HG03025 (cell line): ENCODE data around the gene CCDC12.
"Not testable (repeated sequence)": the region's sequence is repeated elsewhere in the genome, so short reads cannot be mapped to it uniquely, and the experiment has no call there.

Experiments
- ATAC-seq: cut with Tn5 transposase; IDR thresholded peaks from one replicate; pipeline ENCODE4 v1.9.1; 2021; ENCODE audit warnings: mild to moderate bottlenecking, moderate library complexity; ENCODE audit not compliant: unreplicated experiment, low FRiP score

Gene CCDC12

DNA sequence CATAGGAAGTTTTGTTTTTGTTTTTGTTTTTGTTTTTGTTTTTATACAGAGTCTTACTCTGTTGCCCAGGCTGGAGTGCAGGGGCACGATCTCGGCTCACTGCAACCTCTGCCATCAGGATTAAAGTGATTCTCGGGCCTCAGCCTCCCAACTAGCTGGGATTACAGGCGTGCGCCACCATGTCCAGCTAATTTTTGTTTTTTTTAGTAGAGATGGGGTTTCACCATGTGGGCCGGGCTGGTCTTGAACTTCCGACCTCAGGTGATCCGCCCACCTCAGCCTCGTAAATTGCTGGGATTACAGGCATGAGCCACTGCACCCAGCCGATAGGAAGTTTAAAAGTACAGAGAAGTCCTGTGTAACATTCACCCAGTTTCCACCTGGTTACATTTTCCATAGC is 65.6 kb downstream of the CCDC12 start:
- not testable (repeated sequence) for ATAC-seq

GRCh38 chr3:46910166-46910760 is 66.3 kb downstream of the CCDC12 start:
- no peak for ATAC-seq

GRCh38 chr3:46909535-46910161 is 66.9 kb downstream of the CCDC12 start:
- no peak for ATAC-seq

DNA sequence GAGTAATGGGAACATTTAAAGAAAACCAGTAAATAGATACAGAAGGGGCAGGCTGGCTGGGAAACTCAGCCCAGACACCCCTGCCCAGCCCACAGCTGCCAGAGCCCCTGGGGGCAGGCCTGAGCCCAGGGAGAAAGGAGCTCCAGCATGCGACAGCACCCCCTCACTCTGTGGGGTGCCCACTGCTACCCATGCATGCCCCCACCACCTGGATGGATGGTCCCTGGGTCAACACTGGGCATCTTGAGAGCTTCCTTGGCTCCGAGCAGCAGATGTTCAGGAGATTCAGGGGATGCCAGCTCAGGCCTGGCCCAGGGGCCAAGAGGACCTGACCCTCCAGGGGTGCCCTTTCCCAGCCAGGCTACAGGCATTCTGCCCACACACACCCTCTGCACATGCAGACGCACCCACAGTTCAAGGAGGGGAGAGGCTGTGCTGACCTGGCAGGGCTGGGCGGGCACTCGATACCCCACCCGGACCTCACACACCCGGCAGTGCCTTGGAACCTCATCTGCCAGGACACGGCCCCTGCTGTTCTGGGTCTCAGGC is 67.5 kb downstream of the CCDC12 start:
- no peak for ATAC-seq

- ATAC-seq: no peak
These were observed 68.1 kb downstream of the CCDC12 start for GRCh38 chr3:46908294-46908985.

DNA sequence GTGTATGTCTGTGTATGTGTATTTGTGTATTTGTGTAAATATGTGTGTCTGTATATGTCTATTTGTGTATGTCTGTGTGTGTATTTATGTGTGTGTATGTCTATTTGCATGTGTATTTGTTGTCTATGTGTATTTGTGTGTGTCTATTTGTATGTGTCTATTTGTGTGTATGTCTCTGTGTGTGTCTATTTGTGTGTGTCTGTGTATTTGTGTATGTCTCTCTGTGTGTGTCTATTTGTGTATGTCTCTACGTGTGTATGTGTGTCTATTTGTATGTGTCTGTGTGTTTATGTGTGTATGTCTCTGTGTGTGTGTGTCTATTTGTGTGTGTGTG is 68.6 kb downstream of the CCDC12 start:
- ATAC-seq: no peak

- ATAC-seq: no peak
These were observed 69.3 kb downstream of the CCDC12 start for GRCh38 chr3:46907271-46907670.

DNA sequence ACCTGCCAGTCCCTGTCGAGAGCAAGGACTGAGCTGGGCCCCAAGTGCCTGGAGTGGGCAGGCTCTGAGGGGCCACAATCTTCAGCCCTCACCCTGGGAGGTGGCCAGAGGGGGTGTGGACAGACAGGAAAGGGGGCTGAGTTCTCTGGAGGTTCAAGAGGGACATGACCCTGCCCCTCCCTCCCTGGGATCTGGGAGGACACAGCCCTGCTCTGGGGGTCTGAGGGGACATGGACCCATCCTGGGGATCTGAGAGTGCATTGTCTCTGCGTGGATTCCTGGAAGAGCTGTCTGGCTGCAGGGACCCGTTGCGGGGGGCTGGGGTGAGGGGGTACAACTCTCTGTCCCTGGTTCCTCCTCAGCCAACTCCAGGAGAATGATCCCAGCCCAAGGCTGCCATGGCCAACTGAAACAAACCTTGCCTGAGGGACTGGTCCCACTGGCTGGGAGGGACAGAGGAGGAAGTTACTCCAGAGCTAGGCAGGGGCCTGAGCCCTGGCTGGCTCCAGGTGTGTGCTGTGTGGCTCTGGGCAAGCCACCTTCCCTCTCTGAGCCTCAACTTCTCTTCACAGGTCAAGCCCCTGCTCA is 70.0 kb downstream of the CCDC12 start:
- no peak for ATAC-seq

DNA sequence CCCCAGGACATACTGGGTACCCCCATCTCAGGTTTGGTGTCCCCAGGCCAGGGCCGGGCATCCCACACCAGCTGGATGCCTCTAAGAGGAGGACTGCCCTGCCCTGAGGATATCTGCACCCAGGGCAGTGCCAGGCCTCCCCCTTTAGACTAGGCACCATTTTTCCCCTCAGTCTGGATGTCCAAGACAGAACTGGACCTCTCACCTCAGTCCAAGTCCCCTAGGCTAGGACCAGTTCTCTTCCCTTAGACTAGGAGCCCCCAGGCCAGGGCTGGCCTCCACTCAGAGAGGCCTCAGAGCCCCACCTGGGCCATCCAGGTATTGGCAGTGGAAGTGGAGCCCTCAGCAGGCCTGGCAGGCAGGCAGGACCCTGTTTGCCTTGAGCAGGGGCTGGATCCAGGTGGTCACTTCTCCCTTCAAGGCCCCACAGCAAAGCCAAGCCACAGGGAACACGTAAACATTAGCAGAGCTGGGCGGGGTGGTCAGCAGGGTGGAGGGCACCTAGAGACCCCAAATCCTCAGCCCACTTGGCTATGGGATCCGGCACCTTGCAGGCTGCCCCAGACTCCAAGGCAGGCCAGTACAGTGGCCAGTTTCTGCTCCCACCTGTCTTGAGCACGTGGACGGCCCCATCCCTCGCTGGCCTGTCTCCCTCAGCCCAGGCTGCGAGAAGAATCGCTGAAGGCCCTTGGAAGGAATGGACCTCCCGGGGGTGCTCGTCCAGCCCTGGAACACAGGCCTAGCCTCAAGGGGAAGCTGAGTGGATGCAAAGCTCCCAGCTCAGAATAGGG is 70.7 kb downstream of the CCDC12 start:
- no peak for ATAC-seq

DNA sequence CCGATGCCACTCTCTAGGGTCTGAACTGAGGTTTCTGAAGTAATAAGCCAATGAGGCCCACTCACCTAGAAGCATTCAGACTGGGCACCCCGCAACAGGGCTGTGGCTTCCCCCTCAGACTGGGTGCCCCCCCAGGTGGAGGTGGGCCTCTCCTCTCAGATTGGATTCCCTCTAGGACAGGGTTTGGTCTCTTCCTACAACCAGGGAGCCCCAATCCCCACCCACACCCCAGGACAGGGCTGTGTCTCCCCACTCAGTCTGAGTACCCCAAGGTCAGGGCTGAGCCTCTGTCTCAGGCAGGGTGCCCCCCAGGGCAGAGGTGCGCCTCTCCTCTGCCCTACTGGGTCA is 71.4 kb downstream of the CCDC12 start:
- no peak for ATAC-seq

GRCh38 chr3:46904303-46905212 is 72.0 kb downstream of the CCDC12 start:
- ATAC-seq: no peak

DNA sequence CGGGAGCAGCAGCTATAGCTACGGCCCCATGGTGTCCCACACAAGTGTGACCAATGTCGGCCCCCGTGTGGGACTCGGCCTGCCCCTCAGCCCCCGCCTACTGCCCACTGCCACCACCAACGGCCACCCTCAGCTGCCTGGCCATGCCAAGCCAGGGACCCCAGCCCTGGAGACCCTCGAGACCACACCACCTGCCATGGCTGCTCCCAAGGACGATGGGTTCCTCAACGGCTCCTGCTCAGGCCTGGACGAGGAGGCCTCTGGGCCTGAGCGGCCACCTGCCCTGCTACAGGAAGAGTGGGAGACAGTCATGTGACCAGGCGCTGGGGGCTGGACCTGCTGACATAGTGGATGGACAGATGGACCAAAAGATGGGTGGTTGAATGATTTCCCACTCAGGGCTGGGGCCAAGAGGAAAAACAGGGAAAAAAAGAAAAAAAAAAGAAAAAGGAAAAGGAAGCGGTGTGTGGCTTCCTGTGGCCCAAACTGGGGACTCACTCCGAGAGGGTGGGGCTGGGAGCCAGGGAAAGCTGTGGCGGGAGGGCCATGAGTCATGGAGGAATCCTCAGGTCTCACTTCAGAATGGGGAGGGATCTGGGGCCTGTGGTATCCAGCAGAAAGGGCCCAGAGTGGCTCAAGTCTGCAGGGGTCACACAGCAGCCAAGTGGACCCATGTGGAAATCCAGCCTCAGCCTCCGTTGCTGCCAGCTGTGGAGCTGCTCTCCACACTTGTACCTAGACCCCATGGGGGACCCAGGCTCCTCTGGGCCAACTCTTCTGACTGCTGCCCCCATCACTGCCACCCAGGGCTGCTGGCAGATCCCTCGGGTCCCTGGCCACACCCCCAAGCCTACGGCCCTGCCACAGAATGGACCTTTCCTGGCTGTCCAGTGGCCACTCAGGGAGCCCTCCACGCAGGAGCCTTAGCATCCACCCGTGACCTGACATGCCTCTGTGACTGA is 72.9 kb downstream of the CCDC12 start:
- ATAC-seq: no peak

DNA sequence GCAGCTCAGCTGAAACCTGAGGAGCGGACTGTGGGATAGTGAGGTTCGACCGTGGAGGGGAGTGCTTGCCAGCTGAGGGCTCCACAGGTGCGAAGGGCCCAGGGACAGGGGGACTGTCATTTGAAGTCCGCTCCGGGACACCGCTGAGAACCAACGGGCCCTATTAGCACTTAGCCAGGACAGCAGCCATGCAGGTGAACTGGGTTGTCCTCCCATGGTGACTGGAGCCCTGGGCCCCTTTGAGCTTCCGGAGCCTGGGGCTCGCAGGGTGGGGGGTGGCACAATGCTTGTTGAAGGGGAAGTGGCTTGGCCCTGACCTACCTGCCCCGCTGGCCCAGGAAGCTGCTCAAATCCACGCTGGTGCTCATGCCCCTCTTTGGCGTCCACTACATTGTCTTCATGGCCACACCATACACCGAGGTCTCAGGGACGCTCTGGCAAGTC is 74.3 kb downstream of the CCDC12 start:
- ATAC-seq: no peak

GRCh38 chr3:46901591-46902187 is 74.9 kb downstream of the CCDC12 start:
- ATAC-seq: no peak

- ATAC-seq: no peak
These were observed 75.5 kb downstream of the CCDC12 start for GRCh38 chr3:46901061-46901460.

DNA sequence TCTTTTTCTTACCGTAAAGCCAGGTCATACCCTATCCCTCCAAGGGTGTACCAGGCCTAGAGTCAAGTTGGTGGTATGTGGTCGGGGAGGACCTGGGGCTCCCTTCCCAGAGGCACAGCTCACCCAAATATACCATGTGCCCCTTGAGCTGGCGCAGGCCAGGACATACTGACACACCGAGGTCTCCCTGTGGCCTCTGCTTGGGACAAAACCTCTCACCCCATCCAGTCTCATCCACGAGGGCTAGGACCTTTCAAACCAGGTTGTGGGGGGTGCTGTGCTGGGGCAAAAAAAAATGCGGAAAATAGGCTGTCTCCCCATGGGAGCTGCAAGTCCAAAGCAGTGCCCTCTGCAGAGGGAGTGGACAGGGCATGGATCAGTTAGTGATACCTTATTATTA is 76.2 kb downstream of the CCDC12 start:
- ATAC-seq: no peak

- no peak for ATAC-seq
These were observed 76.6 kb downstream of the CCDC12 start for GRCh38 chr3:46900007-46900292.
